Retinal pigment epithelial cell (primary cell): ENCODE results near the gene ISOC2.

Source experiments
- DNase-seq: peaks from one replicate; pipeline ENCODE4 v3.0.0-alpha.2; 2010; ENCODE audit warnings: low read depth
- H3K4me3 ChIP-seq: 2 replicates; pipeline ENCODE4 v1.5.1; 2011; ENCODE audit warnings: mild to moderate bottlenecking, low read length, control low read depth, moderate library complexity
- CTCF ChIP-seq: conservative IDR thresholded peaks from 2 replicates; pipeline ENCODE4 v1.5.1; 2011; ENCODE audit warnings: low read depth, low read length, control low read depth, inconsistent platforms

The ISOC2 gene

GRCh38 chr19:55441692-55442321, 19.6 kb downstream of the ISOC2 start:
- no peak overlapping the region for H3K4me3 ChIP-seq
- DNase-seq: no peak
- TF ChIP-seq CTCF: no peak

DNA sequence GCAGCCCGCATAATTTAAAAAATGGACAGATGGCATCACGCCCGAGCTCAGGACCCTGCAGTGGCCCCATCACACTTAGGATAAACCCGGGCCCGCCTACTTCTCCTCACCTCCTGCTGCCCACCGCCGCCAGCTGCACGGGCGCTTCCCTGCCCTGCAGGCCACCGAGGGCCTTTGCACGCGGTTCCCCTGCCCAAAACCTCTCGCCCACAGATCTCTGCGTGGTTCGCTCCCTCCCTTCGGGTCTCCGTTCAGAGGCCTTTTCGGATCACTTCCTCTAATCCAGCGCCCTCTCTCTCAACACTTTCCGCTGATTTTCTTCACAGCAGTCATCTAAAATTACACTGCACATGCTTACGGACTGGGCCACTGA, 20.1 kb downstream of the ISOC2 start:
- TF ChIP-seq CTCF: no peak
- no peak for DNase-seq
- H3K4me3 ChIP-seq: no peak overlapping the region

DNA sequence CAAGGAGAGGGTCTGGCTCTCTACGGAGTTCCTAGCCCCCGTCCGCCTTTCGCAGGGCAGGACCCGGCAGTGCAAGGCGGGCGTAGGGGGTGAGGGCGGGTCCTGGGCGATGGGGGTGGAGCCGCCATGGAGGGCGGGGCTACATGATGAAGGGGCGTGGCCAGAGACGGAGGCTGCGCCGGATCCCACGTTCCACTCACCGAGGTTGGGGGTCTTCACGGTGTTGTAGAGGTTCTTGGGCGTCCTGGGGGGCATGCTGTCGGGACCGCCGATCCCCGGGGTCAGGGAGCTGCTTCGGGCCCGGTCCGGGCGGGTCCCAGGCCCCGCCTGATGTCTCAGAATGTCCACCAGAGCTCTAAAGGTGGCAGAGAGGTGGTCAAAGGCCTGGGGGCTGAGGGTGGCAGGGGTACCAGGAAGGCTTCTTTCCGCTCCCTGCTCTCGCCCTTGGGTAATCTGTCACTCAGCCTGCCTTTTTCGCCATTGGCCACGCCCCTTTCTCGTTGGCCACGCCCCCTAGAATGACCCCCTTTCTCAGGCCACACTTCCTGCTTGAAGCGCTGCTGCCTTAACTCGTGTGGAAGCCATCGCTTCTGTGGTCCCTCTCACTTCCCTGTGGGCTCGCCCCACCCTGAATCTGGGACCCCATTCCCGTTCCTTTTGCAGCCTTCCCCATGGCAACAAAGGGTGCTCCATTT, 20.9 kb downstream of the ISOC2 start:
- TF ChIP-seq CTCF: no peak
- DNase-seq: no peak
- H3K4me3 ChIP-seq: no peak overlapping the region

GRCh38 chr19:55439052-55439451, 22.4 kb downstream of the ISOC2 start:
- H3K4me3 ChIP-seq: no peak overlapping the region
- no peak for TF ChIP-seq CTCF
- no peak for DNase-seq

DNA sequence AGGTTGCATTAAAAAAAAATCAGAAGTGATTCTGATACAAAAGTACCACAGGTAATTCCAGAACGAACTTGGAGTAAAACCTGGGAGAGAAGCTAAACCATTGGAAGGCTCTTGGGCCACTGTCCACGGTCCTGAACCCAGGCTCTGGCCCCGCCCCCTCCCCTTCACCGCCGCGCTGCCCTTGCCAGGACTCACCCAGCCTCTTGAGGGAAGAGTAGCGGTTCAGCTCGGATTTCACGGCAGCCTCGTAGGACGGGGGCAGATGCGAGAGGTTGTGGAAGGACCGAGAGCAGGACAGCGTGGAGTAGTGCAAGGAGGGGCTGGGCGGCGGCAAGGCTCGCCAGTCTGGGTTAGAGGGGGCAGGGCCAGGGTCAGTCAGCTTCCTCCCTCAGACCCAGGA, 24.0 kb downstream of the ISOC2 start:
- TF ChIP-seq CTCF: no peak
- no peak for DNase-seq
- H3K4me3 ChIP-seq: no peak overlapping the region

GRCh38 chr19:55436847-55437246, 24.6 kb downstream of the ISOC2 start:
- no peak overlapping the region for H3K4me3 ChIP-seq
- TF ChIP-seq CTCF: no peak
- DNase-seq: no peak

- no peak overlapping the region for H3K4me3 ChIP-seq
- TF ChIP-seq CTCF: no peak
- no peak for DNase-seq
Observed at GRCh38 chr19:55435020-55435419, 26.4 kb downstream of the ISOC2 start.
